CD4-positive, alpha-beta memory T cell (primary cell): Measurements from ENCODE around the gene RABEP1. TPM values are rescaled to one million over a fixed set of nuclear protein-coding genes. Genes with fewer than 3 reads are reported as not detected.

Experiments
- CTCF ChIA-PET: fragments of 350-600 bp; sonication (Branson Sonifier 250); formaldehyde crosslinking; loops from one replicate; lab custom pipeline; 2021; ENCODE audit warnings: inconsistent platforms; ENCODE audit not compliant: partially characterized antibody; lab: Charles Lee
- POLR2A ChIA-PET: fragments of 350-600 bp; sonication (Branson Sonifier 250); formaldehyde crosslinking; loops from one replicate; lab custom pipeline; 2021; ENCODE audit not compliant: partially characterized antibody; lab: Charles Lee
- DNase-seq, 5 donors: peaks; one replicate each; pipeline versions ENCODE4 v3.0.0 to v3.0.0-alpha.2; 2020 to 2022; ENCODE audit warnings: mixed read lengths in 1 of 5
- H3K27ac ChIP-seq: one replicate; pipeline ENCODE4 v1.7.0; 2013; ENCODE audit warnings: low read depth, low read length
- H3K27me3 ChIP-seq: 2 replicates; pipeline ENCODE4 v1.7.0; 2013; ENCODE audit warnings: mild to moderate bottlenecking, low read length, moderate library complexity; ENCODE audit not compliant: insufficient read depth
- H3K36me3 ChIP-seq: 2 replicates; pipeline ENCODE4 v1.7.0; 2013; ENCODE audit warnings: mild to moderate bottlenecking, low read length, moderate library complexity; ENCODE audit not compliant: insufficient read depth
- H3K4me1 ChIP-seq: 2 replicates; pipeline ENCODE4 v1.7.0; 2013; ENCODE audit warnings: mild to moderate bottlenecking, low read length, moderate library complexity; ENCODE audit not compliant: insufficient read depth
- H3K4me3 ChIP-seq, 2 donors: one replicate each; pipeline ENCODE4 v1.7.0; 2013; ENCODE audit warnings: low read length in 2 of 2, mild to moderate bottlenecking in 1 of 2
- H3K9me3 ChIP-seq, 2 donors: one replicate each; pipeline ENCODE4 v1.7.0; 2013; ENCODE audit warnings: low read length in 2 of 2, control low read depth in 1 of 2; ENCODE audit not compliant: control insufficient read depth in 1 of 2
- H3K27ac Mint-ChIP-seq, 7 donors: one replicate each; pipeline ENCODE4 v1.8.0; 2020 to 2021; ENCODE audit warnings: mixed read lengths in 7 of 7, mild to moderate bottlenecking in 6 of 7, inconsistent platforms in 3 of 7, moderate library complexity in 3 of 7
- H3K27me3 Mint-ChIP-seq, 2 donors: one replicate each; pipeline ENCODE4 v1.8.0; 2020 to 2021; ENCODE audit warnings: mixed read lengths in 2 of 2
- H3K36me3 Mint-ChIP-seq, 2 donors: one replicate each; pipeline ENCODE4 v1.8.0; 2020 to 2021; ENCODE audit warnings: mixed read lengths in 2 of 2, inconsistent platforms in 1 of 2, mild to moderate bottlenecking in 1 of 2
- H3K4me1 Mint-ChIP-seq, 4 donors: one replicate each; pipeline ENCODE4 v1.8.0; 2020 to 2021; ENCODE audit warnings: mixed read lengths in 4 of 4, mild to moderate bottlenecking in 1 of 4
- H3K4me3 Mint-ChIP-seq, 8 donors: one replicate each; pipeline ENCODE4 v1.8.0; 2020 to 2021; ENCODE audit warnings: mixed read lengths in 8 of 8, mild to moderate bottlenecking in 7 of 8, moderate library complexity in 6 of 8, inconsistent platforms in 3 of 8
- H3K9me3 Mint-ChIP-seq, 8 donors: one replicate each; pipeline ENCODE4 v1.8.0; 2020 to 2021; ENCODE audit warnings: mixed read lengths in 8 of 8, mild to moderate bottlenecking in 5 of 8, inconsistent platforms in 3 of 8, moderate library complexity in 1 of 8
- intact Hi-C: fragments of 100-400 bp; cut with micrococcal nuclease; formaldehyde crosslinking; loops from one replicate; pipeline ENCODE4 v1.15.1; 2023
- polyA plus RNA-seq, 2 donors: library from polyadenylated mRNA; unstranded; fragments of 300-500 nt; fragmentation: Illumina TruSeq; gene quantifications; one replicate each; pipeline ENCODE4 v1.2.3, GENCODE V29; 2021
- total RNA-seq, 2 experiments: library from RNA; stranded (reverse); gene quantifications; one replicate each; pipeline ENCODE4 v1.2.3, GENCODE V29; 2021

The RABEP1 gene
- total and polyA plus RNA-seq, 4 experiments from 2014 or later: 13.9 to 54.2 (median 43.5) TPM

GRCh38 chr17:5419959-5420653 lies 138.0 kb downstream of the RABEP1 start, which contains the start of gene RPAIN:
Gene RPAIN (plus strand): TSS chr17:5420182. CDS start chr17:5420211, 29 bp downstream.
- Histone ChIP-seq H3K4me3 (peak within 1 kb of the TSS; percentile 82 to 99), H3K9me3 (no peaks in the 10 kb centered on the region), H3K4me1 (peaks cover 48% of the 10 kb centered on the region), H3K36me3 (peaks cover 35% of the 10 kb centered on the region), H3K27ac (peak within 1 kb of the TSS; percentile 96), H3K27me3 (no peaks in the 10 kb centered on the region)
- POLR2A ChIA-PET: interaction anchor here (0.6 to 3.8 kb wide), 17 partner anchors 9 to 1277 kb away, joined by 3 to 56 read pairs (median 4); partner anchors contain the start of genes C1QBP, CYB5D2, DERL2 and DHX33
- Mint-ChIP-seq H3K4me1 (peaks cover 22 to 64% (median 42%) of the 10 kb centered on the region in 4 donors), H3K4me3 (peak within 1 kb of the TSS; percentile 97 to 99 (median 99)), H3K27me3 (peaks cover 0 to 1% of the 10 kb centered on the region in 2 donors), H3K36me3 (peaks cover 20 to 65% of the 10 kb centered on the region in 2 donors), H3K27ac (peak within 1 kb of the TSS; percentile 97 to 100 (median 99)), H3K9me3 (no peaks in the 10 kb centered on the region)
- CTCF ChIA-PET: interaction anchor here (0.5 to 2.4 kb wide), 4 partner anchors 19 to 122 kb away, joined by 3 to 21 read pairs (median 4); partner anchors contain the start of gene C1QBP
- DNase-seq: peak in 4 of 5 donors; percentile 87 to 91 (median 89)
- intact Hi-C loops: loop anchor here (1.0 kb wide), 4 partner anchors 19 to 229 kb away; partner anchors contain the start of genes C1QBP, DERL2, MIS12 and RABEP1

- no peak for DNase-seq
- peaks cover 40% of the 10 kb centered on the region for H3K36me3 ChIP-seq
- POLR2A ChIA-PET: interaction anchor here (0.9 kb wide), 1 partner anchor 16 kb away, joined by 4 read pairs; the partner anchor contains the start of gene C1QBP
- peaks cover 19 to 51% (median 33%) of the 10 kb centered on the region in 4 donors for H3K4me1 Mint-ChIP-seq
- peaks cover 33% of the 10 kb centered on the region for H3K4me1 ChIP-seq
- no peaks in the 10 kb centered on the region for H3K9me3 Mint-ChIP-seq
- CTCF ChIA-PET: interaction anchor here (2.7 kb wide), 1 partner anchor 17 kb away, joined by 26 read pairs; the partner anchor contains the start of gene C1QBP
- peak overlapping the region in 1 of 7 donors; percentile 15 for H3K27ac Mint-ChIP-seq
- H3K4me3 Mint-ChIP-seq: no peak overlapping the region
- no peaks in the 10 kb centered on the region for H3K9me3 ChIP-seq
- intact Hi-C loops: no loop called here
- H3K4me3 ChIP-seq: no peak overlapping the region
- H3K36me3 Mint-ChIP-seq: peaks cover 24 to 73% of the 10 kb centered on the region in 2 donors
- no peaks in the 10 kb centered on the region for H3K27me3 ChIP-seq
- H3K27ac ChIP-seq: no peak overlapping the region
- H3K27me3 Mint-ChIP-seq: peaks cover 0 to 1% of the 10 kb centered on the region in 2 donors
Observed at GRCh38 chr17:5422505-5422904, 140.4 kb downstream of the RABEP1 start.

- Mint-ChIP-seq H3K4me1 (peaks cover 16 to 35% (median 27%) of the 10 kb centered on the region in 4 donors), H3K9me3 (no peaks in the 10 kb centered on the region), H3K4me3 (no peak overlapping the region), H3K27ac (peak overlapping the region in 3 of 7 donors; percentile 19 to 58 (median 26)), H3K36me3 (peaks cover 40 to 82% of the 10 kb centered on the region in 2 donors), H3K27me3 (no peaks in the 10 kb centered on the region)
- Histone ChIP-seq H3K27me3 (no peaks in the 10 kb centered on the region), H3K36me3 (peaks cover 60% of the 10 kb centered on the region), H3K27ac (no peak overlapping the region), H3K4me3 (no peak overlapping the region), H3K4me1 (peaks cover 21% of the 10 kb centered on the region), H3K9me3 (no peaks in the 10 kb centered on the region)
- no peak for DNase-seq
- intact Hi-C loops: no loop called here
- ChIA-PET CTCF (interaction anchor here (2.7 kb wide), 1 partner anchor 15 kb away, joined by 26 read pairs; the partner anchor contains the start of gene C1QBP), POLR2A (no interaction called here)
Observed at GRCh38 chr17:5424909-5425308, 142.8 kb downstream of the RABEP1 start.

- peaks cover 65% of the 10 kb centered on the region for H3K36me3 ChIP-seq
- H3K27ac Mint-ChIP-seq: peak overlapping the region in 2 of 7 donors; percentile 22 to 31
- H3K27ac ChIP-seq: no peak overlapping the region
- H3K36me3 Mint-ChIP-seq: peaks cover 38 to 80% of the 10 kb centered on the region in 2 donors
- no peak overlapping the region for H3K4me3 ChIP-seq
- no peaks in the 10 kb centered on the region for H3K9me3 ChIP-seq
- intact Hi-C loops: no loop called here
- ChIA-PET POLR2A (no interaction called here), CTCF (interaction anchor here (5.6 kb wide), 1 partner anchor 13 kb away, joined by 26 read pairs; the partner anchor contains the start of gene C1QBP)
- H3K9me3 Mint-ChIP-seq: no peaks in the 10 kb centered on the region
- DNase-seq: no peak
- H3K4me1 Mint-ChIP-seq: peaks cover 11 to 28% (median 20%) of the 10 kb centered on the region in 4 donors
- no peaks in the 10 kb centered on the region for H3K27me3 ChIP-seq
- H3K27me3 Mint-ChIP-seq: no peaks in the 10 kb centered on the region
- H3K4me1 ChIP-seq: peaks cover 16% of the 10 kb centered on the region
- H3K4me3 Mint-ChIP-seq: no peak overlapping the region
Observed at GRCh38 chr17:5425826-5426225, 143.7 kb downstream of the RABEP1 start.

- H3K27ac Mint-ChIP-seq: peak overlapping the region in 6 of 7 donors; percentile 30 to 84 (median 51)
- H3K9me3 Mint-ChIP-seq: no peaks in the 10 kb centered on the region
- intact Hi-C loops: no loop called here
- H3K27me3 Mint-ChIP-seq: no peaks in the 10 kb centered on the region
- ChIA-PET POLR2A (interaction anchor here (0.7 kb wide), 1 partner anchor 10 kb away, joined by 3 read pairs; the partner anchor contains the start of genes NUP88 and RPAIN), CTCF (interaction anchor here (5.6 kb wide), 1 partner anchor 9 kb away, joined by 26 read pairs; the partner anchor contains the start of gene C1QBP)
- H3K4me1 Mint-ChIP-seq: peaks cover 0 to 7% (median 2%) of the 10 kb centered on the region in 4 donors
- no peak overlapping the region for H3K4me3 ChIP-seq
- H3K27me3 ChIP-seq: no peaks in the 10 kb centered on the region
- no peaks in the 10 kb centered on the region for H3K4me1 ChIP-seq
- peaks cover 53 to 87% of the 10 kb centered on the region in 2 donors for H3K36me3 Mint-ChIP-seq
- no peak overlapping the region for H3K4me3 Mint-ChIP-seq
- no peak for DNase-seq
- no peak overlapping the region for H3K27ac ChIP-seq
- H3K36me3 ChIP-seq: peaks cover 75% of the 10 kb centered on the region
- H3K9me3 ChIP-seq: no peaks in the 10 kb centered on the region
Observed at GRCh38 chr17:5429191-5429887, 147.3 kb downstream of the RABEP1 start.

- Histone ChIP-seq H3K36me3 (peaks cover 76% of the 10 kb centered on the region), H3K27ac (no peak overlapping the region), H3K27me3 (no peaks in the 10 kb centered on the region), H3K4me3 (no peak overlapping the region), H3K9me3 (no peaks in the 10 kb centered on the region), H3K4me1 (no peaks in the 10 kb centered on the region)
- Mint-ChIP-seq H3K36me3 (peaks cover 60 to 85% of the 10 kb centered on the region in 2 donors), H3K4me1 (peaks cover 0 to 7% (median 3%) of the 10 kb centered on the region in 4 donors), H3K9me3 (no peaks in the 10 kb centered on the region), H3K27ac (peak overlapping the region in 4 of 7 donors; percentile 1 to 48 (median 4)), H3K27me3 (no peaks in the 10 kb centered on the region), H3K4me3 (no peak overlapping the region)
- POLR2A ChIA-PET: no interaction called here
- CTCF ChIA-PET: interaction anchor here (5.6 kb wide), 1 partner anchor 8 kb away, joined by 26 read pairs; the partner anchor contains the start of gene C1QBP
- intact Hi-C loops: no loop called here
- no peak for DNase-seq
Observed at GRCh38 chr17:5430413-5430999, 148.4 kb downstream of the RABEP1 start.
